GM18508 (cell line): ENCODE results near the gene HNRNPH3.

Experiments used
- ATAC-seq: cut with Tn5 transposase; IDR thresholded peaks from one replicate; pipeline ENCODE4 v1.9.1; 2021; ENCODE audit warnings: moderate number of reproducible peaks; ENCODE audit not compliant: insufficient read depth, unreplicated experiment

The HNRNPH3 gene

DNA sequence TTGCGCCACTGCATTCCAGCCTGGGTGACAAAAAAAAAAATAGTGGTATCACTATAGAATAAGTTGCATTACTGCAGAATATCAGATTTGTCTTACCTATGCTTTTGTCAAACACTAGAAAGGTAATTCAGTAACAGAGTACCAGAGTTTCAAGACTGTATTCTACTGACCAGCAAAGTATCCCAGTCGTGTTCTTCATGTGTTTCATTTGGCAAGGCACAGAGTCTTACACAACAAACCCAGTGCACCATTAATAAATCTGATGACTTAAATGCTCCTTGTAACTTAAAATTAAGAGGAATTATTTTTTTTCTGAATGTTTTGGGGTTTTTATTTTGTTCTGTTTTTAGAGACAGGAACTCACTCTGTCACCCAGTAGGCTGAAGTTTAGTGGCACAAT, 35.3 kb downstream of the HNRNPH3 start:
- ATAC-seq, result no peak

DNA sequence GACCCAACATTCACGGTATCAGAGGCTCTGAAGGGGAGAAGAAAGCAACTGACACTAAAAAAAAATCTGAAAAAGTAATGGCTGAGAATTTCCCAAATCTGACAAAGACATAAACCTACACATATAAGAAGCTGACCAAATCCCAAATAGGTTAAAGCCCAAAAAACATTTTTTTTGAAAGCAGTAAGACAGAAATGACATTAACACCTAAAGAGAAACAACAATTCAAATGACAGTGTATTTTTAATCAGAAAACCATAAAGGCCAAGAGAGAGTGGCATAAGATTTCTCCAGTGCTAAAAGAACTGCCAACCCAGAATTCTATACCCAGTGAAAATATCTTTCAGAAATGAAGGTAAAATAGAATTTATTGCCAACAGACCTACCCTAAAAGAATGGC, 39.7 kb downstream of the HNRNPH3 start:
- no peak for ATAC-seq

DNA sequence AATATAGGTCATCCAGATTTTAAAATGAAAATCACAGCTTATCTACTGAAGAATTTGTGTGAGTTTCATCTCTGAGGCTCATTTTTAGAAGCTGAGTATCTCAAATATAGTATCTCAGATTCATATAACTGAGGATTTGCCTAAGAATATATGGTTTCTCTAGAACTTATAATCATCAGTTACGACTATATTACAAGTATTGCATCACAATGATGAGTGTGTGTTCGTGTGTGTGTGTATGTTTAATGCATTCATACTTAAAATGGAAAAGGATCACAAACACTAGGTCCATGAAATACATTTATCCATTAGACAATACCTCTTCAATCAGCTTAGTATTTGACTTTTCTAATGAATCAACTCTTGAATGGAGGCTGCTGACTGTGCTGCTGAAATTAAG, 53.9 kb downstream of the HNRNPH3 start:
- ATAC-seq, result no peak
